ENCODE measurements around the gene AKR1C1. TPM values are rescaled to one million over a fixed set of nuclear protein-coding genes. Genes with fewer than 3 reads are reported as not detected.
A peak's percentile ranks its signal among the peaks of the same experiment; 100 is the strongest.
"Not testable (repeated sequence)": the region's sequence is repeated elsewhere in the genome, so short reads cannot be mapped to it uniquely, and the experiment has no call there.

The AKR1C1 gene
- total and polyA plus RNA-seq, 2 donors (not counting 1 experiment from before 2014, with no cell fraction given), result 118 to 154 TPM

GRCh38 chr10:4947039-4947634, 16.1 kb upstream of the AKR1C1 start:
- peak overlapping the region in 2 of 4 experiments; percentile 11 to 16 for H3K4me3 ChIP-seq (replicated peaks in 1 of 4; ENCODE audit: control extremely low read depth in 1 of 4, insufficient read depth in 1 of 4, low read depth in 3 of 4, low read length in 4 of 4)
- no peaks in the 10 kb centered on the region for H3K27me3 ChIP-seq (ENCODE audit: control insufficient read depth, insufficient read depth, low read length)
- H3K79me2 ChIP-seq (ENCODE audit: control insufficient read depth, insufficient read depth, low read length), result no peaks in the 10 kb centered on the region
- peak overlapping the region; percentile 67 for H3K27ac ChIP-seq (ENCODE audit: insufficient read depth, low read length)
- H4K20me1 ChIP-seq (ENCODE audit: control insufficient read depth, extremely low read depth, insufficient read depth, low read length), result no peaks in the 10 kb centered on the region
- no peak overlapping the region for H2AFZ ChIP-seq (ENCODE audit: low read length)
- no peak for TF ChIP-seq EZH2 (IDR thresholded peaks at IDR 0.05; ENCODE audit: low read length, missing control alignments)
- no peak for TF ChIP-seq CTCF (conservative IDR thresholded peaks at IDR 0.05 in 1 of 2, IDR thresholded peaks at IDR 0.05 in 1 of 2; ENCODE audit: low read depth in 1 of 2, low read length in 2 of 2)
- DNase-seq (ENCODE audit: low read depth in 2 of 2), result peak; percentile 15 to 82
- H3K9me3 ChIP-seq (ENCODE audit: control insufficient read depth, insufficient read depth, low read depth, low read length), result no peaks in the 10 kb centered on the region
- no peaks in the 10 kb centered on the region for H3K36me3 ChIP-seq (ENCODE audit: control insufficient read depth, insufficient read depth, low read length)
- peaks cover 24% of the 10 kb centered on the region for H3K4me1 ChIP-seq (ENCODE audit: control insufficient read depth, extremely low read depth, insufficient read depth, low read length)
- H3K4me2 ChIP-seq (ENCODE audit: extremely low read depth, insufficient read depth, low read length), result peak overlapping the region; percentile 76
- no peak overlapping the region for H3K9ac ChIP-seq (ENCODE audit: insufficient read depth, low read length)

GRCh38 chr10:4947635-4948596, 15.3 kb upstream of the AKR1C1 start:
- peaks cover 22% of the 10 kb centered on the region for H3K4me1 ChIP-seq (ENCODE audit: control insufficient read depth, extremely low read depth, insufficient read depth, low read length)
- no peaks in the 10 kb centered on the region for H3K36me3 ChIP-seq (ENCODE audit: control insufficient read depth, insufficient read depth, low read length)
- DNase-seq (ENCODE audit: low read depth in 2 of 2), result peak; percentile 88 to 98
- no peaks in the 10 kb centered on the region for H3K9me3 ChIP-seq (ENCODE audit: control insufficient read depth, insufficient read depth, low read depth, low read length)
- H2AFZ ChIP-seq (ENCODE audit: low read length), result peak overlapping the region; percentile 61
- H3K9ac ChIP-seq (ENCODE audit: insufficient read depth, low read length), result no peak overlapping the region
- H3K27me3 ChIP-seq (ENCODE audit: control insufficient read depth, insufficient read depth, low read length), result no peaks in the 10 kb centered on the region
- H3K79me2 ChIP-seq (ENCODE audit: control insufficient read depth, insufficient read depth, low read length), result no peaks in the 10 kb centered on the region
- H4K20me1 ChIP-seq (ENCODE audit: control insufficient read depth, extremely low read depth, insufficient read depth, low read length), result no peaks in the 10 kb centered on the region
- H3K4me2 ChIP-seq (ENCODE audit: extremely low read depth, insufficient read depth, low read length), result peak overlapping the region; percentile 76
- H3K27ac ChIP-seq (ENCODE audit: insufficient read depth, low read length), result peak overlapping the region; percentile 67
- TF ChIP-seq EZH2 (IDR thresholded peaks at IDR 0.05; ENCODE audit: low read length, missing control alignments) (no peak), CTCF (conservative IDR thresholded peaks at IDR 0.05 in 1 of 2, IDR thresholded peaks at IDR 0.05 in 1 of 2; ENCODE audit: low read depth in 1 of 2, low read length in 2 of 2) (no peak)
- peak overlapping the region in 2 of 4 experiments; percentile 11 to 16 for H3K4me3 ChIP-seq (replicated peaks in 1 of 4; ENCODE audit: control extremely low read depth in 1 of 4, insufficient read depth in 1 of 4, low read depth in 3 of 4, low read length in 4 of 4)

- DNase-seq (ENCODE audit: low read depth in 2 of 2), result peak in 1 of 2 donors; percentile 3
- H2AFZ ChIP-seq (ENCODE audit: low read length); H3K9me3 ChIP-seq (ENCODE audit: control insufficient read depth, insufficient read depth, low read depth, low read length); H4K20me1 ChIP-seq (ENCODE audit: control insufficient read depth, extremely low read depth, insufficient read depth, low read length); H3K27me3 ChIP-seq (ENCODE audit: control insufficient read depth, insufficient read depth, low read length); H3K27ac ChIP-seq (ENCODE audit: insufficient read depth, low read length); H3K4me3 ChIP-seq (replicated peaks in 1 of 4; ENCODE audit: control extremely low read depth in 1 of 4, insufficient read depth in 1 of 4, low read depth in 3 of 4, low read length in 4 of 4); H3K4me2 ChIP-seq (ENCODE audit: extremely low read depth, insufficient read depth, low read length); H3K36me3 ChIP-seq (ENCODE audit: control insufficient read depth, insufficient read depth, low read length); H3K79me2 ChIP-seq (ENCODE audit: control insufficient read depth, insufficient read depth, low read length); H3K9ac ChIP-seq (ENCODE audit: insufficient read depth, low read length): not testable (repeated sequence)
- H3K4me1 ChIP-seq (ENCODE audit: control insufficient read depth, extremely low read depth, insufficient read depth, low read length), result peaks cover 15% of the 10 kb centered on the region
Measured at GRCh38 chr10:4951512-4952162, 11.6 kb upstream of the AKR1C1 start.
